Right lobe of liver (tissue), 6 donors: ENCODE measurements around the gene INPP4A. TPM values are rescaled to one million over a fixed set of nuclear protein-coding genes. Genes with fewer than 3 reads are reported as not detected.

Experiments
- ATAC-seq, 4 donors: fragments of 200-7000 bp; cut with Tn5 transposase; one replicate each; pipeline ENCODE4 v1.9.1; 2020; ENCODE audit warnings: mild to moderate bottlenecking in 4 of 4, moderate library complexity in 4 of 4
- DNase-seq, 3 donors: peaks; one replicate each; pipeline ENCODE4 v3.0.0-alpha.2; 2020
- H3K27ac ChIP-seq, 3 donors: fragments of 200-600 bp; one replicate each; pipeline ENCODE4 v1.8.0; 2022
- H3K27me3 ChIP-seq, 2 donors: fragments of 200-600 bp; one replicate each; pipeline ENCODE4 v1.8.0; 2022
- H3K36me3 ChIP-seq, 4 donors: fragments of 200-600 bp; sonication (generic) in 1 of 4; one replicate each; pipeline versions ENCODE4 v1.5.1 to v1.8.0; 2017 to 2022; ENCODE audit warnings: control low read depth in 1 of 4
- H3K4me1 ChIP-seq, 4 donors: fragments of 200-600 bp; sonication (generic) in 1 of 4; one replicate each; pipeline versions ENCODE4 v1.5.1 to v1.8.0; 2017 to 2022; ENCODE audit warnings: control low read depth in 1 of 4
- H3K4me3 ChIP-seq, 3 donors: fragments of 200-600 bp; one replicate each; pipeline ENCODE4 v1.8.0; 2022
- H3K9me3 ChIP-seq, 4 donors: fragments of 200-600 bp; sonication (generic) in 1 of 4; one replicate each; pipeline versions ENCODE4 v1.5.1 to v1.8.0; 2017 to 2022; ENCODE audit warnings: control low read depth in 1 of 4
- POLR2A ChIP-seq: fragments of 450-650 bp; IDR thresholded peaks from one replicate; pipeline ENCODE4 v1.6.1; 2017; ENCODE audit warnings: antibody characterized with exemption, mild to moderate bottlenecking
- WGBS: methylation state at CpG from one replicate; pipeline ENCODE4 v1.1.6; 2018; ENCODE audit warnings: low coverage, low lambda C conversion rate; ENCODE audit not compliant: insufficient coverage; ENCODE audit errors: missing lambda C conversion rate; 5-methylcytosine and 5-hydroxymethylcytosine counted together
- intact Hi-C, 2 donors: fragments of 100-400 bp; cut with DNase I; formaldehyde crosslinking; loops; one replicate each; pipeline versions ENCODE4 v1.11.2 to v1.14.1; 2022
- total RNA-seq, 6 experiments: library from RNA; depleted of rRNA in 2 of 6; stranded (reverse); fragments of >200 nt in 2 of 6; fragmentation: NEBNext Ultra II Directional in 3 of 6; extraction: Animal tissue kit (Norgen Biotek cat#: 25700) in 3 of 6; gene quantifications; one replicate each; pipeline versions ENCODE4 v1.1.0 to v1.2.4, GENCODE V29; 2016 to 2023
- TF ChIP-seq, protein P1 (sequence below), 4 donors: fragments of 200-600 bp in 3 of 4; fragments of 450-650 bp in 1 of 4; IDR thresholded peaks; one replicate each; pipeline versions ENCODE4 v1.5.1 to v1.8.0; 2016 to 2022; ENCODE audit warnings: antibody characterized with exemption in 4 of 4, mild to moderate bottlenecking in 2 of 4
- donor health status: DM: no; HTN: yes; CAD: no.
- donor health status: DM: no; HTN: no; CAD: no.
- donor health status: DM: no; HTN: no; CAD: no.
- donor health status: DM: no; HTN: yes; CAD: no.
- donor health status: DM: no; HTN: yes; CAD: no.

INPP4A gene
- total RNA-seq, 6 experiments from 2014 or later, result 6.5 to 10.4 (median 8.0) TPM

- WGBS, result 96% methylated on average over 3 of the region's 3 CpGs
- no peak for ATAC-seq
- Histone ChIP-seq H3K27me3 (no peaks in the 10 kb centered on the region), H3K4me1 (no peaks in the 10 kb centered on the region), H3K36me3 (peaks cover 0 to 16% (median 0%) of the 10 kb centered on the region in 4 donors), H3K9me3 (no peaks in the 10 kb centered on the region), H3K4me3 (no peak overlapping the region), H3K27ac (no peak overlapping the region)
- DNase-seq, result no peak
- intact Hi-C loops, result no loop called here
- TF ChIP-seq POLR2A, result no peak
- TF ChIP-seq, protein P1, sequence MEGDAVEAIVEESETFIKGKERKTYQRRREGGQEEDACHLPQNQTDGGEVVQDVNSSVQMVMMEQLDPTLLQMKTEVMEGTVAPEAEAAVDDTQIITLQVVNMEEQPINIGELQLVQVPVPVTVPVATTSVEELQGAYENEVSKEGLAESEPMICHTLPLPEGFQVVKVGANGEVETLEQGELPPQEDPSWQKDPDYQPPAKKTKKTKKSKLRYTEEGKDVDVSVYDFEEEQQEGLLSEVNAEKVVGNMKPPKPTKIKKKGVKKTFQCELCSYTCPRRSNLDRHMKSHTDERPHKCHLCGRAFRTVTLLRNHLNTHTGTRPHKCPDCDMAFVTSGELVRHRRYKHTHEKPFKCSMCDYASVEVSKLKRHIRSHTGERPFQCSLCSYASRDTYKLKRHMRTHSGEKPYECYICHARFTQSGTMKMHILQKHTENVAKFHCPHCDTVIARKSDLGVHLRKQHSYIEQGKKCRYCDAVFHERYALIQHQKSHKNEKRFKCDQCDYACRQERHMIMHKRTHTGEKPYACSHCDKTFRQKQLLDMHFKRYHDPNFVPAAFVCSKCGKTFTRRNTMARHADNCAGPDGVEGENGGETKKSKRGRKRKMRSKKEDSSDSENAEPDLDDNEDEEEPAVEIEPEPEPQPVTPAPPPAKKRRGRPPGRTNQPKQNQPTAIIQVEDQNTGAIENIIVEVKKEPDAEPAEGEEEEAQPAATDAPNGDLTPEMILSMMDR (IDR thresholded peaks at IDR 0.05), result no peak
Measured at GRCh38 chr2:98632351-98632750, 187.7 kb downstream of the INPP4A start.

GRCh38 chr2:98634406-98635092 is 189.9 kb downstream of the INPP4A start:
- no peak for TF ChIP-seq POLR2A
- TF ChIP-seq, protein P1 (IDR thresholded peaks at IDR 0.05), result no peak
- WGBS, result 61% methylated on average over 6 of the region's 9 CpGs
- Histone ChIP-seq H3K36me3 (peaks cover 0 to 19% (median 0%) of the 10 kb centered on the region in 4 donors), H3K27me3 (no peaks in the 10 kb centered on the region), H3K9me3 (no peaks in the 10 kb centered on the region), H3K4me1 (no peaks in the 10 kb centered on the region), H3K27ac (no peak overlapping the region), H3K4me3 (no peak overlapping the region)
- ATAC-seq, result peak in 2 of 4 donors; percentile 37 to 42
- DNase-seq, result no peak
- intact Hi-C loops, result no loop called here

DNA sequence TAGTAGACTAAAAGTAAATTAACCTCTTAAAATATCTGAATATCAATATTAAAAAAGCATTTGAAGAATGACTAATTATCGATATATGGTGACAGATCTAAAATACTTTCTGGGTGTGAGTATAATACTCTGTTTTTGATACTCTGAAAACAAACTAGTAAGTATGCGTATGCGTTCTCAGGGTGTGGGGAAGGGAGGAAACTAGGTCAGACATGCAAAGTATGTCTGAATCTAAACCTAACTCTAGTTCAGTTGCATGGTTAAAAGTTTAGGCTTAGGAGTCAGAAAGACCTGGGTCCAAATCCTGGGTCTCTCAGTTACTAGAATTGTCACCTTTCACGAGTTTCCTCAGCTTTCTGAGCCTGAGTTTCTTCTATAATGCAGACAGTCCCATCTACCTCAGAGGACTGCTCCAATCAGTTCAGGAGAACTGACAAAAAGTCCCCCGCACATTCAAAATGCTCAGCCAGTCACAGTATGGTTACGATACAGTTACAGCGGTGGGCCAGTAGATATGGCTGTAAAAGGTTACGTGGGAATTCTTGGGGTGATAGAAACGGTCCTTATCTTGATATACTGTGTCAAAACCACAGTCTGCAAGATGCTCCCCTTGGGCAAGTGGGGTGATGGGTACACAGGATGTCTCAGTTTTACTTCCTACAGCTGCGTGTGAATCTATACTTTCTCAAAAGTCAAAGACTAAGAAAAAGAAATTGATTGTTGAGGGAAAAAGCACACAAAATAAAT is 192.9 kb downstream of the INPP4A start:
- no peaks in the 10 kb centered on the region for H3K9me3 ChIP-seq
- intact Hi-C loops, result no loop called here
- H3K36me3 ChIP-seq, result peaks cover 0 to 22% (median 0%) of the 10 kb centered on the region in 4 donors
- TF ChIP-seq, protein P1 (IDR thresholded peaks at IDR 0.05), result no peak
- TF ChIP-seq POLR2A, result no peak
- 71% methylated on average over 10 of the region's 10 CpGs for WGBS
- H3K4me1 ChIP-seq, result no peaks in the 10 kb centered on the region
- peak in 3 of 4 donors; percentile 24 to 46 (median 31) for ATAC-seq
- no peak for DNase-seq
- no peak overlapping the region for H3K27ac ChIP-seq
- no peaks in the 10 kb centered on the region for H3K27me3 ChIP-seq
- H3K4me3 ChIP-seq, result no peak overlapping the region

GRCh38 chr2:98643496-98644100 is 198.9 kb downstream of the INPP4A start:
- no peak for DNase-seq
- H3K36me3 ChIP-seq, result peaks cover 0 to 5% (median 0%) of the 10 kb centered on the region in 4 donors
- H3K9me3 ChIP-seq, result no peaks in the 10 kb centered on the region
- no peak overlapping the region for H3K4me3 ChIP-seq
- 75% methylated on average over 5 of the region's 5 CpGs for WGBS
- TF ChIP-seq, protein P1 (IDR thresholded peaks at IDR 0.05), result no peak
- no peak for TF ChIP-seq POLR2A
- no peak overlapping the region for H3K27ac ChIP-seq
- ATAC-seq, result no peak
- intact Hi-C loops, result no loop called here
- no peaks in the 10 kb centered on the region for H3K4me1 ChIP-seq
- H3K27me3 ChIP-seq, result no peaks in the 10 kb centered on the region

Other genes with a start within 250 kb of the INPP4A start
- gene CNGA3, start 98.4 kb upstream of the INPP4A start, total RNA-seq, result not detected
- gene COA5, start 163.7 kb downstream of the INPP4A start, total RNA-seq, result 10 to 100 TPM; 12.9 to 23.0 (median 16.7) TPM
- gene UNC50, start 163.7 kb downstream of the INPP4A start, total RNA-seq, result 10 to 100 TPM; 19.6 to 30.5 (median 22.7) TPM